ENCODE data around the gene MRPL52. TPM values are rescaled to one million over a fixed set of nuclear protein-coding genes. Genes with fewer than 3 reads are reported as not detected.

The MRPL52 gene
- total RNA-seq, 1 experiment from 2014 or later, result 89.5 TPM

- no peak overlapping the region for H3K4me3 ChIP-seq (ENCODE audit: low read depth in 2 of 2, low read length in 2 of 2)
- H3K36me3 ChIP-seq (ENCODE audit: control insufficient read depth, insufficient read depth, low read length), result no peaks in the 10 kb centered on the region
- intact Hi-C loops (cut with micrococcal nuclease; ENCODE audit: unreplicated experiment) (no loop called here), in situ Hi-C loops (cut with HindIII; ENCODE audit: low pct_unique_long_range_greater_than_20kb, low sequenced_read_pairs) (no loop called here)
- TF ChIP-seq POLR2AphosphoS5 (IDR thresholded peaks at IDR 0.05; ENCODE audit: low read depth, low read length), result no peak
- no peak for TF ChIP-seq SIN3A (IDR thresholded peaks at IDR 0.05; ENCODE audit: borderline replicate concordance, insufficient read depth, low read depth, low read length)
- no peak for TF ChIP-seq REST (IDR thresholded peaks at IDR 0.05; ENCODE audit: insufficient read depth in 1 of 2, low read depth in 2 of 2, low read length in 1 of 2)
- no peak for TF ChIP-seq TCF7L2 (IDR thresholded peaks at IDR 0.05; ENCODE audit: low read depth, low read length)
- no peak for TF ChIP-seq CTCF (IDR thresholded peaks at IDR 0.05)
- no peak for DNase-seq (ENCODE audit: low read depth, low spot score)
- no TSS peak for BruUV-seq (replicated peaks)
- H3K4me1 ChIP-seq (ENCODE audit: control insufficient read depth, insufficient read depth, low read length), result peaks cover 5% of the 10 kb centered on the region; the same call in 1 of the 2 replicates
- no peak for ATAC-seq
- CTCF ChIA-PET, result interaction anchor here (0.7 to 1.2 kb wide), 3 partner anchors 62 to 140 kb away, joined by 3 to 9 read pairs (median 3); no protein-coding TSS in a partner anchor
- no peak overlapping the region for H3K27ac ChIP-seq (ENCODE audit: low read length)
- no peaks in the 10 kb centered on the region for H3K27me3 ChIP-seq (ENCODE audit: control insufficient read depth, insufficient read depth, low read length)
- POLR2A ChIA-PET, result no interaction called here
- H3K9me3 ChIP-seq (ENCODE audit: control insufficient read depth, insufficient read depth, low read depth, low read length), result no peaks in the 10 kb centered on the region
These were observed 54.5 kb downstream of the MRPL52 start for GRCh38 chr14:22884076-22884737.

Other genes starting within 250 kb of the MRPL52 start
- gene DAD1, start 240.7 kb upstream of the MRPL52 start, total RNA-seq (2021; ENCODE audit: unreplicated experiment), result 163 TPM
- 5.1 TPM for gene ABHD4, start 231.6 kb upstream of the MRPL52 start, total RNA-seq (2021; ENCODE audit: unreplicated experiment)
- not detected for gene OR6J1, start 185.5 kb upstream of the MRPL52 start, total RNA-seq (2021; ENCODE audit: unreplicated experiment)
- gene OXA1L, start 63.2 kb upstream of the MRPL52 start, total RNA-seq (2021; ENCODE audit: unreplicated experiment), result 71.3 TPM
- 0.85 TPM for gene SLC7A7, start 14.5 kb upstream of the MRPL52 start, total RNA-seq (2021; ENCODE audit: unreplicated experiment)
- 32.9 TPM for gene MMP14, start 6.7 kb downstream of the MRPL52 start, total RNA-seq (2021; ENCODE audit: unreplicated experiment)
- 78.3 TPM for gene LRP10, start 41.9 kb downstream of the MRPL52 start, total RNA-seq (2021; ENCODE audit: unreplicated experiment)
- 0.18 TPM for gene REM2, start 53.3 kb downstream of the MRPL52 start, total RNA-seq (2021; ENCODE audit: unreplicated experiment)
- 47.2 TPM for gene RBM23, start 89.3 kb downstream of the MRPL52 start, total RNA-seq (2021; ENCODE audit: unreplicated experiment)
- 108 TPM for gene PRMT5, start 99.5 kb downstream of the MRPL52 start, total RNA-seq (2021; ENCODE audit: unreplicated experiment)
- gene HAUS4, start 127.2 kb downstream of the MRPL52 start, total RNA-seq (2021; ENCODE audit: unreplicated experiment), result 25.7 TPM
- gene AJUBA, start 152.7 kb downstream of the MRPL52 start, total RNA-seq (2021; ENCODE audit: unreplicated experiment), result 50.2 TPM
- gene C14orf93, start 180.3 kb downstream of the MRPL52 start, total RNA-seq (2021; ENCODE audit: unreplicated experiment), result 5.6 TPM
- gene PSMB5, start 205.0 kb downstream of the MRPL52 start, total RNA-seq (2021; ENCODE audit: unreplicated experiment), result 149 TPM
- not detected for gene PSMB11, start 212.3 kb downstream of the MRPL52 start, total RNA-seq (2021; ENCODE audit: unreplicated experiment)
- 9.0 TPM for gene CDH24, start 227.6 kb downstream of the MRPL52 start, total RNA-seq (2021; ENCODE audit: unreplicated experiment)